Subcutaneous adipose tissue (tissue), 4 donors: Measurements from ENCODE around the gene C11orf24. TPM values are rescaled to one million over a fixed set of nuclear protein-coding genes. Genes with fewer than 3 reads are reported as not detected.

Source experiments
- CTCF ChIP-seq: fragments of 450-650 bp; IDR thresholded peaks from one replicate; pipeline ENCODE4 v1.5.1; 2016; ENCODE audit warnings: low read depth, mild to moderate bottlenecking, control low read depth, antibody characterized with exemption, moderate library complexity
- total RNA-seq, 4 donors: library from RNA; depleted of rRNA; stranded (reverse); fragments of >200 nt; gene quantifications; one replicate each; pipeline ENCODE4 v1.1.0, GENCODE V29; 2016

C11orf24 gene
- total RNA-seq, 4 donors from 2014 or later: 10.2 to 27.1 (median 20.2) TPM

GRCh38 chr11:68259122-68259959, 12.4 kb downstream of the C11orf24 start:
- no peak for TF ChIP-seq CTCF

- no peak for TF ChIP-seq CTCF
Observed at GRCh38 chr11:68258363-68258765, 13.4 kb downstream of the C11orf24 start.

GRCh38 chr11:68257477-68258362, 14.1 kb downstream of the C11orf24 start:
- TF ChIP-seq CTCF: no peak

- no peak for TF ChIP-seq CTCF
Observed at GRCh38 chr11:68256331-68256741, 15.4 kb downstream of the C11orf24 start.

GRCh38 chr11:68255526-68255925, 16.2 kb downstream of the C11orf24 start:
- no peak for TF ChIP-seq CTCF

GRCh38 chr11:68254421-68254820, 17.4 kb downstream of the C11orf24 start:
- TF ChIP-seq CTCF: no peak

- no peak for TF ChIP-seq CTCF
Observed at GRCh38 chr11:68251765-68252164, 20.0 kb downstream of the C11orf24 start.
